ENCODE results near the gene SRGAP3.

Gene SRGAP3

GRCh38 chr3:9251055-9251786 is 1.8 kb upstream of the SRGAP3 start:
- DNase-seq, result no peak

GRCh38 chr3:9250236-9250635 is 790 bp upstream of the SRGAP3 start:
- DNase-seq, result no peak

- no peak for DNase-seq
Measured at GRCh38 chr3:9248522-9249271, 749 bp downstream of the SRGAP3 start.

GRCh38 chr3:9247941-9248521 is 1.4 kb downstream of the SRGAP3 start:
- DNase-seq, result no peak

- DNase-seq, result no peak
Measured at GRCh38 chr3:9247361-9247940, 2.0 kb downstream of the SRGAP3 start.

- DNase-seq, result no peak
Measured at GRCh38 chr3:9246189-9246588, 3.3 kb downstream of the SRGAP3 start.

GRCh38 chr3:9244495-9245183 is 4.8 kb downstream of the SRGAP3 start:
- DNase-seq, result no peak

GRCh38 chr3:9241956-9242355 is 7.5 kb downstream of the SRGAP3 start:
- DNase-seq, result no peak

GRCh38 chr3:9239680-9240079 is 9.8 kb downstream of the SRGAP3 start:
- no peak for DNase-seq

- no peak for DNase-seq
Measured at GRCh38 chr3:9238721-9239295, 10.6 kb downstream of the SRGAP3 start.

- DNase-seq, result no peak
Measured at GRCh38 chr3:9238276-9238675, 11.2 kb downstream of the SRGAP3 start.

- DNase-seq, result no peak
Measured at GRCh38 chr3:9233814-9234600, 15.4 kb downstream of the SRGAP3 start.

GRCh38 chr3:9233101-9233500 is 16.3 kb downstream of the SRGAP3 start:
- no peak for DNase-seq

GRCh38 chr3:9231937-9232336 is 17.5 kb downstream of the SRGAP3 start:
- DNase-seq, result no peak

- no peak for DNase-seq
Measured at GRCh38 chr3:9231471-9231870, 18.0 kb downstream of the SRGAP3 start.

GRCh38 chr3:9231006-9231405 is 18.4 kb downstream of the SRGAP3 start:
- no peak for DNase-seq

GRCh38 chr3:9230596-9230995 is 18.9 kb downstream of the SRGAP3 start:
- DNase-seq, result no peak

- no peak for DNase-seq
Measured at GRCh38 chr3:9229879-9230278, 19.6 kb downstream of the SRGAP3 start.

GRCh38 chr3:9229325-9229724 is 20.1 kb downstream of the SRGAP3 start:
- no peak for DNase-seq

- DNase-seq, result no peak
Measured at GRCh38 chr3:9226326-9226725, 23.1 kb downstream of the SRGAP3 start.

GRCh38 chr3:9225268-9225667 is 24.2 kb downstream of the SRGAP3 start:
- no peak for DNase-seq

- DNase-seq, result no peak
Measured at GRCh38 chr3:9224490-9224889, 25.0 kb downstream of the SRGAP3 start.

Measured in NCI-H446 treated with DMSO at 0.1 percent for 48 hours (cell line).